Fibroblast of lung (primary cell): ENCODE data around the gene ZKSCAN1. TPM values are rescaled to one million over a fixed set of nuclear protein-coding genes. Genes with fewer than 3 reads are reported as not detected.

Source experiments
- DNase-seq, 2 donors: peaks; one replicate each; pipeline versions ENCODE4 v3.0.0 to v3.0.0-alpha.2; 2010; ENCODE audit warnings: low read depth in 2 of 2
- H2AFZ ChIP-seq: 2 replicates; pipeline ENCODE4 v1.5.1; 2012; ENCODE audit warnings: low read length, control low read depth, inconsistent platforms
- H3K27ac ChIP-seq: 2 replicates; pipeline ENCODE4 v1.5.1; 2011; ENCODE audit warnings: low read length, control low read depth; ENCODE audit not compliant: insufficient read depth
- H3K27me3 ChIP-seq: 2 replicates; pipeline ENCODE4 v1.5.1; 2011; ENCODE audit warnings: mild to moderate bottlenecking, low read length; ENCODE audit not compliant: control insufficient read depth, insufficient read depth
- H3K36me3 ChIP-seq: 2 replicates; pipeline ENCODE4 v1.5.1; 2011; ENCODE audit warnings: low read length; ENCODE audit not compliant: control insufficient read depth, insufficient read depth
- H3K4me1 ChIP-seq: 2 replicates; pipeline ENCODE4 v1.5.1; 2011; ENCODE audit warnings: low read length; ENCODE audit not compliant: control insufficient read depth, insufficient read depth; ENCODE audit errors: extremely low read depth
- H3K4me2 ChIP-seq: 2 replicates; pipeline ENCODE4 v1.5.1; 2011; ENCODE audit warnings: low read length, control low read depth; ENCODE audit not compliant: insufficient read depth; ENCODE audit errors: extremely low read depth
- H3K4me3 ChIP-seq, 4 experiments: fragments of 200-600 bp in 1 of 4; sonication (generic) in 1 of 4; replicated peaks in 1 of 4; 2 replicates each; pipeline ENCODE4 v1.5.1; 2011 to 2016; ENCODE audit warnings: low read length in 4 of 4, low read depth in 3 of 4, mild to moderate bottlenecking in 3 of 4, control low read depth in 2 of 4, inconsistent platforms in 1 of 4, mixed read lengths in 1 of 4; ENCODE audit not compliant: insufficient read depth in 1 of 4; ENCODE audit errors: control extremely low read depth in 1 of 4
- H3K79me2 ChIP-seq: 2 replicates; pipeline ENCODE4 v1.5.1; 2012; ENCODE audit warnings: mild to moderate bottlenecking, low read length, inconsistent platforms; ENCODE audit not compliant: control insufficient read depth, insufficient read depth
- H3K9ac ChIP-seq: 2 replicates; pipeline ENCODE4 v1.5.1; 2011; ENCODE audit warnings: mild to moderate bottlenecking, low read length, control low read depth; ENCODE audit not compliant: insufficient read depth
- H3K9me3 ChIP-seq: 2 replicates; pipeline ENCODE4 v1.5.1; 2012; ENCODE audit warnings: low read depth, low read length; ENCODE audit not compliant: control insufficient read depth, insufficient read depth
- H4K20me1 ChIP-seq: 2 replicates; pipeline ENCODE4 v1.5.1; 2011; ENCODE audit warnings: low read length; ENCODE audit not compliant: control insufficient read depth, insufficient read depth; ENCODE audit errors: extremely low read depth
- CTCF ChIP-seq, 2 donors: IDR thresholded peaks in 1 of 2; conservative IDR thresholded peaks in 1 of 2; 1 replicate in 1 of 2; 2 replicates in 1 of 2; pipeline ENCODE4 v1.5.1; 2011 to 2012; ENCODE audit warnings: low read length in 2 of 2, control low read depth in 1 of 2, inconsistent platforms in 1 of 2, low read depth in 1 of 2, mild to moderate bottlenecking in 1 of 2
- EZH2 ChIP-seq: IDR thresholded peaks from 2 replicates; pipeline ENCODE4 v1.5.1; 2012; ENCODE audit warnings: low read length, control low read depth, mild to moderate bottlenecking; ENCODE audit errors: missing control alignments
- polyA plus RNA-seq, 2 donors: library from polyadenylated mRNA; depleted of rRNA in 1 of 2; stranded (reverse) in 1 of 2; unstranded in 1 of 2; fragments of >200 nt; gene quantifications; 2 replicates each; pipeline ENCODE4 v1.2.1, GENCODE V29; 2011 to 2012; ENCODE audit warnings: missing spikeins in 1 of 2
- total RNA-seq: library from RNA; depleted of rRNA; stranded (reverse); fragments of >200 nt; gene quantifications from 2 replicates; pipeline ENCODE4 v1.2.1, GENCODE V29; 2014

Gene ZKSCAN1
- total and polyA plus RNA-seq, 2 donors (not counting 1 experiment from before 2014, with no cell fraction given), result 25.3 to 50.2 TPM

GRCh38 chr7:100035876-100036275 lies 20.5 kb downstream of the ZKSCAN1 start:
- no peak for DNase-seq
- Histone ChIP-seq H3K9ac (no peak overlapping the region), H3K4me2 (no peak overlapping the region), H2AFZ (no peak overlapping the region), H4K20me1 (no peaks in the 10 kb centered on the region), H3K4me3 (no peak overlapping the region), H3K36me3 (peaks cover 7% of the 10 kb centered on the region), H3K27me3 (no peaks in the 10 kb centered on the region), H3K4me1 (peaks cover 10% of the 10 kb centered on the region), H3K79me2 (no peaks in the 10 kb centered on the region), H3K9me3 (no peaks in the 10 kb centered on the region), H3K27ac (peak overlapping the region; percentile 61)
- TF ChIP-seq EZH2 (no peak), CTCF (conservative IDR thresholded peaks at IDR 0.05 in 1 of 2, IDR thresholded peaks at IDR 0.05 in 1 of 2; ENCODE audit: low read depth in 1 of 2, low read length in 2 of 2) (no peak)

- TF ChIP-seq EZH2, result no peak
- no peak for TF ChIP-seq CTCF (conservative IDR thresholded peaks at IDR 0.05 in 1 of 2, IDR thresholded peaks at IDR 0.05 in 1 of 2; ENCODE audit: low read depth in 1 of 2, low read length in 2 of 2)
- H3K79me2 ChIP-seq, result no peaks in the 10 kb centered on the region
Measured at GRCh38 chr7:100038326-100038725, 22.9 kb downstream of the ZKSCAN1 start.

GRCh38 chr7:100040575-100040974 lies 25.2 kb downstream of the ZKSCAN1 start:
- H3K36me3 ChIP-seq, result peaks cover 2% of the 10 kb centered on the region
- peaks cover 6% of the 10 kb centered on the region for H3K4me1 ChIP-seq
- no peak overlapping the region for H3K4me2 ChIP-seq
- H3K4me3 ChIP-seq, result no peak overlapping the region
- DNase-seq, result no peak
- no peaks in the 10 kb centered on the region for H3K9me3 ChIP-seq
- TF ChIP-seq CTCF (conservative IDR thresholded peaks at IDR 0.05 in 1 of 2, IDR thresholded peaks at IDR 0.05 in 1 of 2; ENCODE audit: low read depth in 1 of 2, low read length in 2 of 2), result no peak
- no peak for TF ChIP-seq EZH2
- H3K9ac ChIP-seq, result no peak overlapping the region
- H3K27ac ChIP-seq, result no peak overlapping the region
- H4K20me1 ChIP-seq, result no peaks in the 10 kb centered on the region
- no peaks in the 10 kb centered on the region for H3K79me2 ChIP-seq
- no peak overlapping the region for H2AFZ ChIP-seq
- no peaks in the 10 kb centered on the region for H3K27me3 ChIP-seq

More at GRCh38 chr7:100038326-100038725, 22.9 kb downstream of the ZKSCAN1 start:
- Histone ChIP-seq H2AFZ (no peak overlapping the region), H3K27ac (no peak overlapping the region), H4K20me1 (no peaks in the 10 kb centered on the region), H3K4me2 (no peak overlapping the region), H3K36me3 (peaks cover 5% of the 10 kb centered on the region), H3K9ac (no peak overlapping the region), H3K9me3 (no peaks in the 10 kb centered on the region), H3K27me3 (no peaks in the 10 kb centered on the region), H3K4me1 (peaks cover 10% of the 10 kb centered on the region), H3K4me3 (no peak overlapping the region)
- DNase-seq, result no peak
